HG03457 (cell line): ENCODE results near the gene TNS4.

Source experiments
- ATAC-seq: cut with Tn5 transposase; IDR thresholded peaks from one replicate; pipeline ENCODE4 v1.9.1; 2021; ENCODE audit warnings: moderate number of reproducible peaks; ENCODE audit not compliant: unreplicated experiment

Gene TNS4

DNA sequence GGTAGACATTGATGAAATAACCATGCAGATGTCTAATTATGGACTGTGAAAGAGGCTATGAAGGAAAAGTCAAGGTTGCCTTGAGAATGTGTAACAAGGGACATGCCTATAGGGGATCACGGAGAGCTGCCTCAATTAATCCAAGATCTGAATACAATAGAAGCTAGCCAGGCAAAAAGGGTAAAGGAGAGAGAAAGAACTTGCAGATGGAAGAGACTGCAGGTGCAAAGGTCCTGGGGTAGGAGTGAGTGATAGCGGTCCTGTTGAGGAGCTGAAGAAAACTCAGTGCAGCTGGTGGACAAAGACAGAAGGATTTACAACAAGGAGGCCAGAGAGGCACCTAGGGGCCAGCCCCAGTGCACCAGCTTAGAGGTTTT lies 15.9 kb upstream of the TNS4 start:
- ATAC-seq = no peak

DNA sequence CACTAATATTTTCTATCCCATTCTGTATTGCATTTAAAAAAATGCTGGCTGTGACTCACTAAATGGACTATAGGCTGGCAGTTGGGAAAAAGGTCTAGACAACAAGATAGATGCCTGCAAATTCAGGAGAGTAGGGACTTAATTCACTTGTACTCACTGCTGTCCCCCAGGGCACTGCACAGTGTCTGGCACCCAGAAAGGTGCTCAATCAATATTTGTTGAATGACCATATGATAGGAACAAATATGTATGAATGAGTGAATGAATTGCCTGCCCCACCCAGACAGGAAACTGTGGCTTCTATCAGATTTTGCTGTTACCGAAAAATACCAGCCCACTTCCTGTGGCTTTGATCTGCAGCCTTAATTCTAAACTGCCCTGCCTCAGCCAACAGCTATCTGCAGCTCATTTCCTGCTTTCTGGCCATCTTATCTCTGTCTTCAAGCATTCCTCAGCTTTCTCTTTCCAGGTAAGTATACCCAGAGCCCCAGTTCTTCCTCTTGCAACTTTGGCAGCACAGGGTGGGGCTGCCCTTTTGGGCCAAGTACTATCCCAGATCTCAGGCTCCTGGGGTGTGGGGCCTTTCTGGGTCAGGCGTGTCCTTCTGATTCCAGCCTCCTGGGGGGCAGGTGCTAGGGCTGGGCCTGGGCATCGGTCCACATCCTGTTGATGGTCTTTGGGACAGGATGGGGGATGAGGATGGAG lies 15.3 kb upstream of the TNS4 start:
- no peak for ATAC-seq

DNA sequence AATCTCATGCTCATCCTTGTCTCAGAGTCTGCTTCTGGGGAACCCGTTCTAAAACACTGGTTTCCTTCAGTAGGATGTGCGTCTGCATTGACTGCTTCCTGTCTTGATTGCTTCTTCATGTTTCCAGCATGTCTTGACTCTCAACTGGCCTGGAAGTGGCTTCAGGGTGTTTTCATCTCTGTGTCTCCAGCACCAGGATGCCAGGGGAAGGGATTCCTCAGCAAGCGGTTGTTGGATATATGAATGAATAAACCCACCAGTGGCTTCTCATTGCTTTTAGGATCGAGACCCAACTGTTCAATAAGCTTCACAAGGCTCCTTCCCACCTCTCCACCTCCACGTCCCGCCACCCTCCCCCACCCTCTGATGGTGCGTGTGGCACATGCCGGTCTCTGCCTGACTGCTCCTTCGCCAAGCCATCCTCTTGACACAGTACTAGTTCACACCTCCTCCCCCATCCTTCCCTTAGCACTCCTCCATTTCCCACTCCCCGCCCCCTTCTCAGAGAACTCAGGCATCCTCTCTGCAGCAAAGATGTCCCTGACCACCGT lies 14.1 kb upstream of the TNS4 start:
- no peak for ATAC-seq

DNA sequence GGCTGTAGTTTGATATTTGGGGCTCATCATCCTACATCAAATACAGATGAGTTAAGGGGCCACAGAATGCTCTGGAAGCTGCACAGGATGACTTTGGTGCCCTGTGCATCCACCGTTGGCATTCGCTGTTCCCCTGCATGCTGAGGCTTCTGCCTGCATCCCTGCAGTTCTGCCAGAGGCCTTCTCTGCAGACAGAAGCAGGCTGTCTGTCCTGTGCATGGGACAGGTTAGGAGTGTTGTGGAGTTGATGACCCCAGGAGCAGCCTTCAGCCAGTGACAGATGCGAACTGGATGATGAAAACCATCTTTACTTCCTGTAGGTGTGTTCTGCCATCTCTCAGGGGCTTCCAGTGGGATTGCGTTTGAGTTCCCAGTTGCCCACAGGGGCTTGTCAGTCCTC lies 13.6 kb upstream of the TNS4 start:
- ATAC-seq = no peak

DNA sequence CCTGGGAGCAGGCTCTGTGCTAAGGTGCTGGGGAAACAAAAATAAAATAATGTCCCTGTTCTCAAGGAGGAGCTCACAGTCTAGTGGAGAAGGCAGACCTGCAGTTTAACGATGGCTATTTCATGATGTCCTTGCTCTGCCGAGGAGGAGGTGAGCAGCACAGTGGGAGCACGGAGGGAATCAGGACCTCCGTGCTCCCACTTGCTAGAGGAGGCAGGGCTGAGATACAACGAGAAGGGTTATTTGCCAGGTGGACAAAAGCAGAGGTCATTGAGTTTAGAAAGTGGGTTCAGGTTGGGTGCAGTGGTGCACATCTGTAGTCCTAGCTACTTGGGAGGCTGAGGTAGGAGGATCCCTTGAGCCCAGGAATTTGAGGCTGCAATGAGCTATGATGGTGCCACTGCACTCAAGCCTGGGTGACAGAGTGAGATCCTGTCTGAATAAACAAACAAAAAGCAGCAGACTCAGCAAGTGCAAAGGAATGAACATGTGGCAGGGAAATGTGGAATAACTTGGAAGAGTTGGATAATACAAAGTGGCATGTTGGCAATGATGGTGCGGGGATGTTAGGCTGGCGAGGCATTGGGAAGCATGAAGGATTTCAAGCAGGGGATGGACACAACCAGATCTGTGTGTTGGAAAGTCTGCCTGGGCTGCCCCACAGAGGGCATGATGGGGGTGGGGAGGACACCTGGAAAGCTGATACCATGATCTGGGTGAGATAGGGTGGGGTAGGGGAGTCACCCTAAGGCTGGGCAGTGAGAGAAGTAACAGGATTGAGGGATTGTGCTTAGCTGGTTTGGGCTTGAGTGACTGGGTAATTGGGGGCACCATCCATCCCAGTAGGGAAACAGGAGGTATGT lies 12.8 kb upstream of the TNS4 start:
- ATAC-seq = no peak

- ATAC-seq = no peak
These were observed 10.3 kb upstream of the TNS4 start for GRCh38 chr17:40511667-40512220.

GRCh38 chr17:40511136-40511535 lies 9.7 kb upstream of the TNS4 start:
- ATAC-seq = no peak

DNA sequence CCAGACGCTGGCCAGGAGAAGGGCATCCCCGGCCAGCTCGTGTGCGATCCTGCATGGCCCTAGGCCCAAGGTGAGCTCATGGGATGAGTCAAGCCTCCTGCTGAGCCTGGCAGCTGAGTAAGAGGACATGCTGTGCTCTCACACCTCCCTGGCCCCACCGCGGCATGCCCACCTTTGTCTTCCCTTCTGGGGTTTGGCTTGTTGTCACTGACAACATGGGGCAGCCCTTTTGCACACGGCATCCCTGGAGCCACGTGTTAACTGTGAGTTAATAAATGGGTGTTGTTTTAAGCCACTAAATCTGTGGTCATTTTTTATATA lies 8.9 kb upstream of the TNS4 start:
- no peak for ATAC-seq

GRCh38 chr17:40509626-40510327 lies 8.4 kb upstream of the TNS4 start:
- ATAC-seq = no peak

DNA sequence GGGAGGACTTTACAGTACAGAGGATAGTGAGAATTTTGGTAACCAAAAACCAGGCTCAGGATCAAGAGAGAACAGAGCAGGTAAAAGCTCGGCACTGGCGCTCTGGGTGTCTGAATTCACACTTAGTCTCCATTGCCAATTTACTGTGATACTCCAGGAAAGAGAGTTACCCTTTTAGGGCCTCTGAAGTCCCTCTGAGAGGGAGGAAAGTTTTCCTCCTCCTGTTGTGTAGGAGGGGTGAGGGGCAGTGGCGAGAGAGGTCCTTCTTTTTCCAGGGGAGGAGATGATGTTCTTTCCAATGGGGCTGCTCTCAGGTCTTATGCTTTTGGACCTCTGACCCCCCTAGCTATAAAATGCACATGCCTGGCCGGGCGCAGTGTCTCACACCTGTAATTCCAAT lies 5.4 kb upstream of the TNS4 start:
- ATAC-seq = no peak

DNA sequence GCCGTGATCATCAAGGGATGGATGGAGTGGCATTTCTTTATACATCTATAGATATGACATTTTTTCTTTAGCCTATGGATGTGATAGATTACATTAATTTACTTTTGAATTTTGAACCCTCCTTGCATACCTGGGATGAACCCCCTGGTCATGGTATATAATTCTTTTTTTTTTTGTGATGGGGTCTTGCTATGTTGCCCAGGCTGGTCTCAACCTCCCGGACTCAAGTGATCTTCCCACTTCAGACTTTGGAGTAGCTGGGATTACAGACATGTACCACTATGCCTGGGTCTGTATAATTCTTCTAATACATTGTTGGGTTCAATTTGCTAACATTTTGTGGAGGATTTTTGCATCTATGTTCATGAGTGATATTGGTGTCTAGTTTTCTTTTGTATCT lies 1.7 kb upstream of the TNS4 start:
- ATAC-seq = no peak

- ATAC-seq = no peak
These were observed 1.3 kb upstream of the TNS4 start for GRCh38 chr17:40502716-40503115.

GRCh38 chr17:40500709-40501108 lies 714 bp downstream of the TNS4 start:
- no peak for ATAC-seq

GRCh38 chr17:40500190-40500589 lies 1.2 kb downstream of the TNS4 start:
- ATAC-seq = no peak

GRCh38 chr17:40499551-40500189 lies 1.8 kb downstream of the TNS4 start:
- ATAC-seq = no peak

DNA sequence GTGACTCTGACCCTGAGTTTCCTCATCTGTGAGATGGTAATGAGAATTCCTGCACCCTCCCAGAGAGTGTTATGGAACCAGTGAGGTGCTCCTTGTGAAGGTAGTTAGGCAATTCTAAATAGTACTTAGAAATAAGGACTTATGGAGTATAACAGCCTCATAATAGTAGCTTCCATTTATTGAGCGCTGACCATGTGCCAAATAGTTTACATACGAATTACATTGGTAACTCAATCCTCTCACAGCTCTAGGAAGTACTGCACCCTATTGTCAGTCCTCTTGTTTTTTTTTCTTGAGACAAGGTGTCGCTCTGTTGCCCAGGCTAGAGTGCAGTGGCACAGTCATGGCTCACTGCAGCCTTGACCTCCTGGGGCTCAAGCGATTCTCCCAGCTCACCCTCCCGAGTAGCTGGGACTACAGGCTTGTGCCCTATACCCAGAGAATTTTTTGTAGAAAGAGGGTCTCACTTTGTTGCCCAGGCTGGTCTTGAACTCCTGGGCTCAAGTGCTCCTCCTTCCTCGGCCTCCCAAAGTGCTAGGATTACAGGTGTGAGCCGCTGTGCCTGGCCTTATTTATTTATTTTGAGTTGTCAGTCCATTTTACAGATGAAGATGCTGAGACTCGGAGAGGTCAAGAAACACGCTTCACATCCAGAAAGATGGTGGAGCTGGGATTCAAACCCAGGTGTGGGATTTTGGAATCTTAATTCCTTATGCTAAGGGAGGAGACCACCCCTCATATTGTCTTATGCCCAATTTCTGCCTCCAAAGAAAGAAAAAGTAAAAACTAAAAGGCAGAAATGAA lies 2.9 kb downstream of the TNS4 start:
- ATAC-seq = no peak

DNA sequence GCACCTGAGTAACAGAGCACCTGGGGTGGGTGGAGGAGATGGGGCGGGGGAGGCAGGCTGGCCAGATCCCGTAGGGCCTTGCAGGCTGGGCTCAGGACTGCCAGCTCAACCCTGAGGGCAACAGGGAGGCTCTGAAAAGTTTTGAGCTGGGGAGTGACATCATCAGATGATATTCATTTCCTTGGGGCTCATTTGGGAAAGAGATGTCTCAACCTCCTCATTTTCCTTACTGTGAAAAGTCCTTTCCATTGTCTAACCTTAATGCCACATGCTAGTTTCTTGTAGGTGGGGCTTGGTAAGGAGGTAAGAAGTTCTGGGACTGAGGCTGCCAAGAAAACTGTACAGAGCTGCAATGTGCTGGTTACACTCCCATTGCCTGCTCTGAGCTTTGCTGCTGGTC lies 3.7 kb downstream of the TNS4 start:
- no peak for ATAC-seq

- ATAC-seq = no peak
These were observed 4.6 kb downstream of the TNS4 start for GRCh38 chr17:40496634-40497420.

- no peak for ATAC-seq
These were observed 5.3 kb downstream of the TNS4 start for GRCh38 chr17:40496170-40496569.
